HCT116 (cell line): Measurements from ENCODE around the gene PTPN23. TPM values are rescaled to one million over a fixed set of nuclear protein-coding genes. Genes with fewer than 3 reads are reported as not detected.

Experiments
- ATAC-seq: fragments of 200-7000 bp; cut with Tn5 transposase; 2 replicates; pipeline ENCODE4 v1.9.1; 2020; ENCODE audit warnings: mild to moderate bottlenecking, moderate library complexity
- BruUV-seq: library from RNA; stranded (reverse); fragments of 400-500 nt; replicated peaks from 2 replicates; lab custom pipeline; 2021; lab: Mats Ljungman, UMichigan
- CTCF ChIA-PET: fragments of 300-600 bp; sonication (Branson Sonifier 250); formaldehyde crosslinking; loops from one replicate; lab custom pipeline; 2021; ENCODE audit warnings: antibody characterized with exemption; lab: Charles Lee
- POLR2A ChIA-PET: fragments of 300-600, 350-600 bp; sonication (Branson Sonifier 250); formaldehyde crosslinking; loops from one replicate; lab custom pipeline; 2021; ENCODE audit warnings: antibody characterized with exemption; lab: Charles Lee
- RAD21 ChIA-PET, 2 experiments: fragments of 300-600 bp; sonication (Branson Sonifier 250); formaldehyde crosslinking; loops; one replicate each; lab custom pipeline; 2023; ENCODE audit warnings: low total read pairs in 2 of 2; ENCODE audit not compliant: uncharacterized antibody in 2 of 2, unreplicated experiment in 2 of 2, low non-redundant PET in 1 of 2; lab: Charles Lee
- DNase-seq: peaks from one replicate; pipeline ENCODE4 v3.0.0-alpha.2; 2010; ENCODE audit warnings: low read depth, low spot score
- H2AFZ ChIP-seq: fragments of 200-600 bp; shearing (Covaris generic), sonication (generic); 2 replicates; pipeline ENCODE4 v1.6.1; 2017; ENCODE audit warnings: low read depth, mixed run types, mixed read lengths, antibody characterized with exemption, low read length; ENCODE audit not compliant: poor library complexity, severe bottlenecking
- H3K27ac ChIP-seq: 2 replicates; pipeline ENCODE4 v1.5.1; 2012; ENCODE audit warnings: low read depth, low read length
- H3K27me3 ChIP-seq: fragments of 200-600 bp; sonication (generic); 2 replicates; pipeline ENCODE4 v1.6.1; 2016; ENCODE audit warnings: mixed run types, low read length, mixed read lengths; ENCODE audit not compliant: insufficient read depth
- H3K36me3 ChIP-seq, 2 experiments: fragments of 200-500 bp in 1 of 2; fragments of 200-600 bp in 1 of 2; sonication (Bioruptor generic) in 1 of 2; sonication (generic) in 1 of 2; 2 replicates each; pipeline versions ENCODE4 v1.5.1 to v1.6.1; 2014 to 2016; ENCODE audit warnings: low read length in 2 of 2, inconsistent platforms in 1 of 2, mixed read lengths in 1 of 2, mixed run types in 1 of 2; ENCODE audit not compliant: insufficient read depth in 2 of 2, control insufficient read depth in 1 of 2
- H3K4me1 ChIP-seq, 2 experiments: fragments of 200-600 bp in 1 of 2; sonication (generic) in 1 of 2; 2 replicates each; pipeline versions ENCODE4 v1.5.1 to v1.6.1; 2012 to 2017; ENCODE audit warnings: low read length in 2 of 2, inconsistent platforms in 1 of 2, mild to moderate bottlenecking in 1 of 2, mixed read lengths in 1 of 2, mixed run types in 1 of 2, moderate library complexity in 1 of 2; ENCODE audit not compliant: insufficient read depth in 2 of 2, control insufficient read depth in 1 of 2
- H3K4me2 ChIP-seq: fragments of 200-600 bp; sonication (generic); 2 replicates; pipeline ENCODE4 v1.6.1; 2017; ENCODE audit warnings: mixed run types, low read length, mixed read lengths
- H3K4me3 ChIP-seq, 2 experiments: fragments of 200-600 bp in 1 of 2; sonication (generic) in 1 of 2; replicated peaks in 1 of 2; 2 replicates each; pipeline ENCODE4 v1.5.1; 2011 to 2016; ENCODE audit warnings: low read length in 2 of 2, control low read depth in 1 of 2, low read depth in 1 of 2, mild to moderate bottlenecking in 1 of 2, mixed read lengths in 1 of 2, mixed run types in 1 of 2
- H3K79me2 ChIP-seq: fragments of 200-600 bp; sonication (generic); 2 replicates; pipeline ENCODE4 v1.6.1; 2017; ENCODE audit warnings: mild to moderate bottlenecking, mixed run types, low read length, moderate library complexity, mixed read lengths; ENCODE audit not compliant: insufficient read depth
- H3K9ac ChIP-seq: fragments of 200-600 bp; sonication (generic); 2 replicates; pipeline ENCODE4 v1.6.1; 2016; ENCODE audit warnings: low read length, mixed read lengths
- H3K9me2 ChIP-seq: fragments of 200-600 bp; sonication (generic), shearing (Covaris generic); 2 replicates; pipeline ENCODE4 v1.6.1; 2017; ENCODE audit warnings: mixed run types, mild to moderate bottlenecking, moderate library complexity; ENCODE audit not compliant: insufficient read depth
- H3K9me3 ChIP-seq, 2 experiments: fragments of 200-500 bp in 1 of 2; fragments of 200-600 bp in 1 of 2; sonication (Bioruptor generic) in 1 of 2; sonication (generic) in 1 of 2; 2 replicates each; pipeline ENCODE4 v1.6.1; 2014 to 2017; ENCODE audit warnings: low read length in 2 of 2, mixed read lengths in 2 of 2, inconsistent platforms in 1 of 2, low read depth in 1 of 2, mild to moderate bottlenecking in 1 of 2, mixed run types in 1 of 2, moderate library complexity in 1 of 2; ENCODE audit not compliant: control insufficient read depth in 1 of 2, insufficient read depth in 1 of 2
- H4K20me1 ChIP-seq: fragments of 200-600 bp; sonication (generic), shearing (Covaris generic); 2 replicates; pipeline ENCODE4 v1.6.1; 2017; ENCODE audit warnings: mixed run types, mild to moderate bottlenecking, moderate library complexity; ENCODE audit not compliant: insufficient read depth
- ATF3 ChIP-seq: IDR thresholded peaks from 2 replicates; pipeline ENCODE4 v1.6.1; 2012
- CTCF ChIP-seq, 3 experiments: fragments of 200-600 bp in 1 of 3; sonication (generic) in 1 of 3; IDR thresholded peaks in 2 of 3; conservative IDR thresholded peaks in 1 of 3; 2 replicates each; pipeline ENCODE4 v1.5.1; 2012 to 2017; ENCODE audit warnings: low read depth in 2 of 3, low read length in 2 of 3, antibody characterized with exemption in 1 of 3, borderline replicate concordance in 1 of 3, control low read depth in 1 of 3, mild to moderate bottlenecking in 1 of 3, mixed read lengths in 1 of 3, mixed run types in 1 of 3, moderate library complexity in 1 of 3; ENCODE audit not compliant: insufficient read depth in 1 of 3
- ELF1 ChIP-seq: IDR thresholded peaks from 2 replicates; pipeline ENCODE4 v1.6.1; 2012; ENCODE audit warnings: low read depth, borderline replicate concordance
- EZH2phosphoT487 ChIP-seq: fragments of 200-600 bp; IDR thresholded peaks from 2 replicates; pipeline ENCODE4 v1.6.1; 2018; ENCODE audit warnings: antibody characterized with exemption, borderline replicate concordance
- FOSL1 ChIP-seq: IDR thresholded peaks from 2 replicates; pipeline ENCODE4 v1.6.1; 2012; ENCODE audit warnings: low read depth
- POLR2A ChIP-seq: IDR thresholded peaks from 2 replicates; pipeline ENCODE4 v1.7.0; 2011; ENCODE audit warnings: borderline replicate concordance; ENCODE audit not compliant: insufficient read depth, insufficient read length; ENCODE audit errors: extremely low read depth
- RAD21 ChIP-seq: IDR thresholded peaks from 2 replicates; pipeline ENCODE4 v1.6.1; 2012; ENCODE audit warnings: low read depth, mild to moderate bottlenecking
- YY1 ChIP-seq: IDR thresholded peaks from 2 replicates; pipeline ENCODE4 v1.6.1; 2011; ENCODE audit warnings: low read length, low read depth, moderate library complexity, mild to moderate bottlenecking; ENCODE audit not compliant: insufficient replicate concordance; ENCODE audit errors: extremely low read depth
- ZFX ChIP-seq: fragments of 450-650 bp; IDR thresholded peaks from 2 replicates; pipeline ENCODE4 v1.6.1; 2017
- intact Hi-C: fragments of 100-400 bp; cut with micrococcal nuclease; formaldehyde crosslinking; loops from 2 replicates; pipeline ENCODE4 v1.10.0; 2022
- total RNA-seq: library from RNA; stranded (reverse); gene quantifications from one replicate; pipeline ENCODE4 v1.2.1, GENCODE V29; 2021; ENCODE audit not compliant: unreplicated experiment

Gene PTPN23
- total RNA-seq, 1 experiment from 2014 or later: 56.5 TPM

GRCh38 chr3:47398228-47398627 is 17.4 kb downstream of the PTPN23 start (continued):
- TF ChIP-seq ZFX: no peak

- DNase-seq (no peak), ATAC-seq (no peak)
- Histone ChIP-seq H3K4me1 (peaks cover 8 to 12% of the 10 kb centered on the region in 2 experiments; a peak in 3 of 4 replicates), H2AFZ (no peak overlapping the region), H3K4me3 (no peak overlapping the region), H3K9me2 (no peaks in the 10 kb centered on the region), H3K27me3 (no peaks in the 10 kb centered on the region), H3K79me2 (peaks cover 57% of the 10 kb centered on the region), H3K9me3 (no peaks in the 10 kb centered on the region), H3K4me2 (no peak overlapping the region), H4K20me1 (peaks cover 9% of the 10 kb centered on the region; the same call in 1 of the 2 replicates)
- RAD21 ChIA-PET: no interaction called here
- POLR2A ChIA-PET: interaction anchor here (1.3 kb wide), 1 partner anchor 18 kb away, joined by 3 read pairs; the partner anchor contains the start of gene PTPN23
- BruUV-seq: no TSS peak
- intact Hi-C loops: no loop called here
- CTCF ChIA-PET: no interaction called here
- no peak for TF ChIP-seq POLR2A
- no peak for TF ChIP-seq EZH2phosphoT487
- TF ChIP-seq RAD21: no peak
- no peak for TF ChIP-seq CTCF (IDR thresholded peaks at IDR 0.05 in 2 of 3, conservative IDR thresholded peaks at IDR 0.05 in 1 of 3; ENCODE audit: borderline replicate concordance in 1 of 3, insufficient read depth in 1 of 3, low read depth in 2 of 3, low read length in 2 of 3)
- no peak for TF ChIP-seq ELF1
- no peak for TF ChIP-seq ATF3
- no peak for TF ChIP-seq YY1
- TF ChIP-seq FOSL1: no peak
- TF ChIP-seq, all 23 proteins: peak for 0
- Histone ChIP-seq H3K36me3 (peaks cover 0 to 3% of the 10 kb centered on the region in 2 experiments; a peak in 2 of 4 replicates), H3K9ac (no peak overlapping the region), H3K27ac (no peak overlapping the region)
These were observed 18.2 kb downstream of the PTPN23 start for GRCh38 chr3:47399016-47399415.
